ENCODE results near the gene LCE1D.

DNA sequence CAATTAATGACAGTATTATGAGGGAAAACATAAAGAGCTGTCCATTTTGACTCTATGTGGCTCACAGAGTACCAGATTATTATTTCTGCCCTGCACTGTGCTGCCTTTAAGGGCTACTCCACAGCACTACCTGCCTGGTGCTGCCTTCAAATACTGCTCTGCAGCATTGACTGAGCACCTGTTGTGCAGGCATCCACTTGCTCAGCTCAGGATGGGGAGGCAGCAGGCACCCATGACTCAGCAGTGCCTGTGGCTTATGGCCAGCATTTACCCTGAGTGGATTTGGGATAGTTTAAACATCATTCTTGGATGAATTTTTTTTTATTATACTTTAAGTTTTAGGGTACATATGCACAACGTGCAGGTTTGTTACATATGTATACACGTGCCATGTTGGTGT lies 39.6 kb upstream of the LCE1D start:
- TF ChIP-seq EP300 (IDR thresholded peaks at IDR 0.05): no peak
- TF ChIP-seq, protein P1, sequence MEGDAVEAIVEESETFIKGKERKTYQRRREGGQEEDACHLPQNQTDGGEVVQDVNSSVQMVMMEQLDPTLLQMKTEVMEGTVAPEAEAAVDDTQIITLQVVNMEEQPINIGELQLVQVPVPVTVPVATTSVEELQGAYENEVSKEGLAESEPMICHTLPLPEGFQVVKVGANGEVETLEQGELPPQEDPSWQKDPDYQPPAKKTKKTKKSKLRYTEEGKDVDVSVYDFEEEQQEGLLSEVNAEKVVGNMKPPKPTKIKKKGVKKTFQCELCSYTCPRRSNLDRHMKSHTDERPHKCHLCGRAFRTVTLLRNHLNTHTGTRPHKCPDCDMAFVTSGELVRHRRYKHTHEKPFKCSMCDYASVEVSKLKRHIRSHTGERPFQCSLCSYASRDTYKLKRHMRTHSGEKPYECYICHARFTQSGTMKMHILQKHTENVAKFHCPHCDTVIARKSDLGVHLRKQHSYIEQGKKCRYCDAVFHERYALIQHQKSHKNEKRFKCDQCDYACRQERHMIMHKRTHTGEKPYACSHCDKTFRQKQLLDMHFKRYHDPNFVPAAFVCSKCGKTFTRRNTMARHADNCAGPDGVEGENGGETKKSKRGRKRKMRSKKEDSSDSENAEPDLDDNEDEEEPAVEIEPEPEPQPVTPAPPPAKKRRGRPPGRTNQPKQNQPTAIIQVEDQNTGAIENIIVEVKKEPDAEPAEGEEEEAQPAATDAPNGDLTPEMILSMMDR (IDR thresholded peaks at IDR 0.05): no peak
- TF ChIP-seq POLR2A (IDR thresholded peaks at IDR 0.05): no peak
